Activated naive CD4-positive, alpha-beta T cell treated with anti-CD3 and anti-CD28 coated beads for 36 hours (primary cell): ENCODE measurements around the gene PTPRN2. TPM values are rescaled to one million over a fixed set of nuclear protein-coding genes. Genes with fewer than 3 reads are reported as not detected.
"Not testable (repeated sequence)": the region's sequence is repeated elsewhere in the genome, so short reads cannot be mapped to it uniquely, and the experiment has no call there.

Experiments used
- CTCF ChIA-PET: fragments of 350-600 bp; sonication (Branson Sonifier 250); formaldehyde crosslinking; loops from one replicate; lab custom pipeline; 2021; ENCODE audit warnings: antibody characterized with exemption; lab: Charles Lee
- DNase-seq: peaks from one replicate; pipeline ENCODE4 v3.0.0-alpha.2; 2020
- H3K27ac Mint-ChIP-seq: one replicate; pipeline ENCODE4 v1.8.0; 2021; ENCODE audit warnings: mild to moderate bottlenecking, mixed read lengths
- H3K27me3 Mint-ChIP-seq: one replicate; pipeline ENCODE4 v1.8.0; 2021; ENCODE audit warnings: low read depth, mixed read lengths
- H3K36me3 Mint-ChIP-seq: one replicate; pipeline ENCODE4 v1.8.0; 2021; ENCODE audit warnings: low read depth, mixed read lengths
- H3K4me1 Mint-ChIP-seq: one replicate; pipeline ENCODE4 v1.8.0; 2021; ENCODE audit warnings: low read depth, mixed read lengths
- H3K4me3 Mint-ChIP-seq: one replicate; pipeline ENCODE4 v1.8.0; 2021; ENCODE audit warnings: mild to moderate bottlenecking, moderate library complexity, mixed read lengths
- H3K9me3 Mint-ChIP-seq: one replicate; pipeline ENCODE4 v1.8.0; 2021; ENCODE audit warnings: mixed read lengths
- intact Hi-C: fragments of 100-400 bp; cut with micrococcal nuclease; formaldehyde crosslinking; loops from one replicate; pipeline ENCODE4 v1.15.1; 2023
- total RNA-seq, 2 experiments: library from RNA; stranded (reverse); gene quantifications; one replicate each; pipeline ENCODE4 v1.2.3, GENCODE V29; 2021

PTPRN2 gene
- total RNA-seq, 2 experiments from 2014 or later = 0.54 to 0.62 TPM

DNA sequence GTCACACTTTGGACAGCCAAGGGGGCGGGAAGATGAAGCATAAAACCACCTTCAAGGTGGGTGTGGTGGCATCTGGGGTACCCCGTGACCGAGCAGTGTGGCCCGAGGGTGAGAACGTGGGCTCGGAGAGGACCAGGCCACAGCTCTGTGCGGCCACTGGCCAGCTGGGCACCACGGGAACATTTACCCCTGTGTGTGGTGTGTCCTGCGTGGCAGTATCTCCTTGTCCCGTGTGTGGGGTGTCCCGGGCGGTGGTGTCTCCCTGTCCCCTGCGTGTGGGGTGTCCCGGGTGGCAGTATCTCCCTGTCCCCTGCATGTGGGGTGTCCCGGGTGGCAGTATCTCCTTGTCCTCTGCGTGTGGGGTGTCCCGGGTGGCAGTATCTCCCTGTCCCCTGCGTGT lies 680.5 kb downstream of the PTPRN2 start:
- CTCF ChIA-PET = no interaction called here
- no peaks in the 10 kb centered on the region for H3K36me3 Mint-ChIP-seq

GRCh38 chr7:157906583-157906982 lies 681.0 kb downstream of the PTPRN2 start:
- Mint-ChIP-seq H3K27ac (no peak overlapping the region), H3K4me1 (peaks cover 4% of the 10 kb centered on the region), H3K4me3 (no peak overlapping the region), H3K9me3 (peaks cover 3% of the 10 kb centered on the region), H3K27me3 (no peaks in the 10 kb centered on the region), H3K36me3 (no peaks in the 10 kb centered on the region)
- CTCF ChIA-PET = no interaction called here
- intact Hi-C loops = no loop called here
- no peak for DNase-seq

More for the DNA sequence above, 680.5 kb downstream of the PTPRN2 start:
- DNase-seq = no peak
- Mint-ChIP-seq H3K4me3 (no peak overlapping the region), H3K27me3 (no peaks in the 10 kb centered on the region), H3K9me3 (peaks cover 8% of the 10 kb centered on the region), H3K4me1 (peaks cover 4% of the 10 kb centered on the region), H3K27ac (no peak overlapping the region)
- intact Hi-C loops = no loop called here

DNA sequence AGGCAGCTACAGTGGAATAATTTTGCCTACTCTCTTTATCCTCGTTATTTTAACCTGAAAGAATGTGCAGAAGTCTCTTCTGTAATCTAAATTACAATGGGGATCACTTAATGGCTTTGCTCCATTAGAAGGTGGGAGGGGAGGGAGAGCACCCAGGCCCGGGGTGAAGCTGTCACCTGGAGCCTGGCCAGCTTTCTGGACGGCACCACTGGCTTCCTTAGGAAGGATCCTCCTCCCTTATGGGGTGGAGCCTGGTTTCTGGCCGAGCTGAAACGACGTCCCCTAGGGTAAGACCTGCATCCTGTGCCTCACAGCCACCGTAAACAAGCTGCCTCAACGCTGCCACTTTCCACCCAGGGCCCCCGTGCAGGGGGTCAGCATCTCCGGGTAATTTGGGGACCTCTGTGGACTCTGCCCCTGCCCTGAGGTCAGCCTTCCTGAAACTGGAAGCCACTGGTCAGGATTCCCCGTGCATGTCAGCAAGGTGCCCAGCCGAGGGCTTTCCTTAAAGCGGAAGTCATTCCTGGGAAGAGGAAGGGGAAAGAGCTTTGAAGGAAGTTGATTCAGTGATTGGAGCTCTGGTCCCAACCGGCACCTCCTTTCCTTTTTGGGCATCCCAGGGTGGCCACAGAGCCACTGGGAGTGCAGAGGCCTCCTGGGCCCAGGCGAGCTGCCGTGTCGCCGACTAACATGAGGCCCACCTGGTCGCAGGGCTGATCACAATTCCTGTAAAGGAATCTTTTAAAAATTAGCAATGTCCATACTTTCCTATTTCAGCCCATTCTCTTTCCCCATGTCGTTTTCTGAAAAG lies 681.8 kb downstream of the PTPRN2 start:
- Mint-ChIP-seq H3K36me3 (no peaks in the 10 kb centered on the region), H3K27me3 (no peaks in the 10 kb centered on the region), H3K9me3 (peaks cover 2% of the 10 kb centered on the region), H3K4me3 (no peak overlapping the region), H3K4me1 (peaks cover 4% of the 10 kb centered on the region), H3K27ac (no peak overlapping the region)
- CTCF ChIA-PET = no interaction called here
- DNase-seq = no peak
- intact Hi-C loops = no loop called here

- Mint-ChIP-seq H3K27me3 (no peaks in the 10 kb centered on the region), H3K9me3 (no peaks in the 10 kb centered on the region), H3K27ac (no peak overlapping the region), H3K36me3 (no peaks in the 10 kb centered on the region), H3K4me3 (no peak overlapping the region), H3K4me1 (peaks cover 4% of the 10 kb centered on the region)
- CTCF ChIA-PET = no interaction called here
- DNase-seq = no peak
- intact Hi-C loops = no loop called here
These were observed 682.6 kb downstream of the PTPRN2 start for GRCh38 chr7:157904866-157905570.

DNA sequence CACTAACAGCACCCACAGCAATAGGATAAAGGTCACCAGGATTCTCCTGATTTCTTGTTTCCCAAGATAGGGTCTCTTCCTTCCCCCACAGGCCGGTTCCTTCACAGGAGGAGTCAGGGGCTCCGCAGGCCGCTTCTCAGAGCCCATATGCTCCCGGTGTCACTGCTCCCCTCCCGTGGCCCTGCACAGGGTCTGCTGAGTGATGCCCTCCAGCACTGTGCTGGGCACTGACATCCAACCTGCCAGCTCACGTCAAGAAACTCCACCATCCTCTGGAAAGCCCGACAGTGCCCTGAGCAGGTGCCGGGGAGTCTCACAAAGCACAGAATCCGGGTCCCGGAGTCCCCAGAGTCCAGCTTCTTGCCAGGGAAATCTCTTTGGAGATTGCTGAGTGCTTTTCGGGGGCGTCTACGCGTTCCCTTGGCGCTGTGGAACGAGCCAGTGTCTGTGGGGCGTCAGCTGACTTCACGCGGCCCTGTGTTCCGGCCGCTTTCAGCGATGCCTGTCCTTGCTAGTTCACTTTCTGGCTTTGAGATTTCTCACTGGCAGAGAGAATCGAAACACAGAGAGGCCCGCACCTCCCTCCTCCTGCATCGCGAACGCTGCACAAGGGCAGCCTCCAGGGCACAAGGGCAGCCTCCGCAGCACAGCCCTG lies 683.3 kb downstream of the PTPRN2 start:
- DNase-seq = no peak
- Mint-ChIP-seq H3K36me3 (no peaks in the 10 kb centered on the region), H3K27ac (no peak overlapping the region), H3K27me3 (no peaks in the 10 kb centered on the region), H3K4me3 (no peak overlapping the region), H3K9me3 (no peaks in the 10 kb centered on the region), H3K4me1 (peaks cover 4% of the 10 kb centered on the region)
- intact Hi-C loops = no loop called here
- CTCF ChIA-PET = no interaction called here

GRCh38 chr7:157903710-157904109 lies 683.9 kb downstream of the PTPRN2 start:
- CTCF ChIA-PET = no interaction called here
- no peaks in the 10 kb centered on the region for H3K9me3 Mint-ChIP-seq
- H3K27me3 Mint-ChIP-seq = no peaks in the 10 kb centered on the region
- intact Hi-C loops = no loop called here
- H3K4me1 Mint-ChIP-seq = peaks cover 4% of the 10 kb centered on the region
- H3K36me3 Mint-ChIP-seq = no peaks in the 10 kb centered on the region
- DNase-seq = no peak
- no peak overlapping the region for H3K4me3 Mint-ChIP-seq
- no peak overlapping the region for H3K27ac Mint-ChIP-seq

DNA sequence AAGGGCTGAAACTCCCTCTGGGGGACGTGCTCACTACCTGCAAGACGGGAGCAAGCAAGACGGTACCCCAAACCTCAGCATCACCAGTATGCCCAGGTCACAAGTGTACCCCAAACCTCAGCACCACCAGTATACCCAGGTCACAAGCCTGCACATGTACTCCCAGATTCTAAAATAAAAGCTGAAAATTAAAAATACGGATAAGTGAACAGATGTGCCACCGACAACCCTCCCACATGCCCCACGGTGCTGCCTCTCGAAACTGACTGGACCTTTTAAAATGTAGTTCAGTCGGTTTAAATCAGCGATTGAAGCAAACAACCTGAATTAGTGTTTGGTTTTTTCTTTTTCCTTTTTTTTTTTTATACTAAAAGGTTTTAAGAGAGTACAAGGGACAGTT lies 684.3 kb downstream of the PTPRN2 start:
- Mint-ChIP-seq H3K27me3 (no peaks in the 10 kb centered on the region), H3K27ac (no peak overlapping the region), H3K4me1 (peaks cover 4% of the 10 kb centered on the region), H3K9me3 (no peaks in the 10 kb centered on the region), H3K36me3 (no peaks in the 10 kb centered on the region), H3K4me3 (no peak overlapping the region)
- DNase-seq = no peak
- CTCF ChIA-PET = no interaction called here
- intact Hi-C loops = no loop called here

- CTCF ChIA-PET, H3K27me3 Mint-ChIP-seq: not testable (repeated sequence)
These were observed 685.6 kb downstream of the PTPRN2 start for GRCh38 chr7:157901816-157902610.

GRCh38 chr7:157901166-157901565 lies 686.5 kb downstream of the PTPRN2 start:
- no peaks in the 10 kb centered on the region for H3K27me3 Mint-ChIP-seq
- no peak overlapping the region for H3K4me3 Mint-ChIP-seq
- CTCF ChIA-PET = no interaction called here
- intact Hi-C loops = no loop called here
- DNase-seq = no peak
- H3K4me1 Mint-ChIP-seq = peaks cover 4% of the 10 kb centered on the region
- H3K27ac Mint-ChIP-seq = no peak overlapping the region
- H3K36me3 Mint-ChIP-seq = no peaks in the 10 kb centered on the region
- no peaks in the 10 kb centered on the region for H3K9me3 Mint-ChIP-seq

More at GRCh38 chr7:157901816-157902610, 685.6 kb downstream of the PTPRN2 start:
- H3K27ac Mint-ChIP-seq, H3K4me1 Mint-ChIP-seq, intact Hi-C loops, H3K36me3 Mint-ChIP-seq, DNase-seq, H3K9me3 Mint-ChIP-seq, H3K4me3 Mint-ChIP-seq: not testable (repeated sequence)

GRCh38 chr7:157900556-157900955 lies 687.1 kb downstream of the PTPRN2 start:
- H3K4me1 Mint-ChIP-seq = peaks cover 4% of the 10 kb centered on the region
- no peaks in the 10 kb centered on the region for H3K36me3 Mint-ChIP-seq
- DNase-seq = no peak
- H3K4me3 Mint-ChIP-seq = no peak overlapping the region
- H3K9me3 Mint-ChIP-seq = no peaks in the 10 kb centered on the region
- no peak overlapping the region for H3K27ac Mint-ChIP-seq
- intact Hi-C loops = no loop called here
- no peaks in the 10 kb centered on the region for H3K27me3 Mint-ChIP-seq
- CTCF ChIA-PET = no interaction called here

DNA sequence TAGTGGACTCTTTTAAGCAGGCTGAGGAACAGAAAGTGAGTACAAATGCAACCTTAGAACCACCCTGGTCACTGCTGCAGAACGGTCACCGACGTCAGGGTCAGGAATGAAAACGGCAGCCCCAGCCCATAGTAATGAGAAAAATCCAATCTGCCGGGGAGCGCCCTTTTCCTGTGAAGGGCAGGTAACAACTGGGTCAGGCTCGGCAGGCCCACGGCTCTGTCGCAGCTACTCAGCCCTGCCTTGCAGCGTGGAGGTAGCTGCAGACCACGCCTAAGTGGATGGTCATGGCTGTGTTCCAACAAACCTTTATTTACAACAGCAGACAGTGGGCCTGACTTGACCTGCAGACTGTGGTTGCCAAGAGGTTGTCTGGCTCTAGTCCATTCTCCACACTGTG lies 687.6 kb downstream of the PTPRN2 start:
- Mint-ChIP-seq H3K4me1 (peaks cover 2% of the 10 kb centered on the region), H3K4me3 (no peak overlapping the region), H3K9me3 (no peaks in the 10 kb centered on the region), H3K36me3 (no peaks in the 10 kb centered on the region), H3K27me3 (no peaks in the 10 kb centered on the region), H3K27ac (no peak overlapping the region)
- CTCF ChIA-PET = no interaction called here
- DNase-seq = no peak
- intact Hi-C loops = no loop called here
